Nephron (organoid): ENCODE results near the gene RFX3.

Experiments
- H3K27ac Mint-ChIP-seq, 3 experiments: 2 replicates each; pipeline ENCODE4 v1.8.0; 2020; ENCODE audit warnings: mixed read lengths in 3 of 3, mild to moderate bottlenecking in 2 of 3, moderate library complexity in 1 of 3
- H3K27me3 Mint-ChIP-seq: 2 replicates; pipeline ENCODE4 v1.8.0; 2021; ENCODE audit warnings: low read depth, mild to moderate bottlenecking, moderate library complexity, mixed read lengths
- H3K36me3 Mint-ChIP-seq: 2 replicates; pipeline ENCODE4 v1.8.0; 2020; ENCODE audit warnings: low read depth, mixed read lengths
- H3K4me1 Mint-ChIP-seq: 2 replicates; pipeline ENCODE4 v1.8.0; 2020; ENCODE audit warnings: mixed read lengths
- H3K4me3 Mint-ChIP-seq, 3 experiments: 2 replicates each; pipeline ENCODE4 v1.8.0; 2020; ENCODE audit warnings: mild to moderate bottlenecking in 3 of 3, mixed read lengths in 3 of 3, moderate library complexity in 2 of 3
- H3K9me3 Mint-ChIP-seq: 2 replicates; pipeline ENCODE4 v1.8.0; 2020; ENCODE audit warnings: mixed read lengths
- TF ChIP-seq, protein P1 (sequence below), 3 experiments: fragments of 200-600 bp; sonication (generic); IDR thresholded peaks; one replicate each; pipeline ENCODE4 v1.5.0; 2021; ENCODE audit warnings: antibody characterized with exemption in 3 of 3; ENCODE audit not compliant: unreplicated experiment in 3 of 3

RFX3 gene

DNA sequence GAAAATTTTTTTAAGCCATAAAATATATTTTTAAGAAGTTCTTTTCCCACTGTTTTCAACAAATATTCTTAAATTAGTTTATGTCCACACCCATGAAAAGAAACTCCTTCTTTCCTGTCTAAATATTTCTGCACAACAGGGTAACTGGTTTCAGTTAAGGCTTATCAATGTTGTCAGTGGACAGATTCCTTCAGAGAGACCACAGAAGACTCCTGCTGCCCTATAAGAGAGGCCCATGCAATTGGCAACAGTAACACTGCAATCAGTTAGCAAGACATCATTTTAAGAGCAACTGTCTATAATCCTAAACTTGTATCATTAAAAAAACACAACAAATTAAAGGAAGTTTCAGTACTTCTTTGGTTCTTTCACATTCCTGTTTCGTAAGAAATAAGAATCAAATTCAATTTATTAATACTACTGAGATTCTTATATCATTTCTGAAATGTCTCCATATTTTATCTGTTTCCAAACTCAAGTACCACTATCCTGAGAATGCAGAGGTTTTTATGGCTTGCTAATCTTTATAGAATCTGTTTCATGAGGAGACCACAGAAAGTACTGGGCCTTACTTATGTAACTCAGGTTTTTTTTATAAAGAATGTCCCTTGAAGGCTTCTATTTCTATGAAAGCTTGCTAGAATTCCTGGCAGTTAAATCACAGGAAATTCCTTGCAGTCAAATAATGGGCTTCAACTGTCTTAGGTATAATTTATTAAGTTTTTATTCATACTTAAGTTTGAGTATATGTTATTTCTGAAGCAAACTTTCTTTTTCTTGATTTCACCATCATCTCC, 240.2 kb downstream of the RFX3 start:
- H3K9me3 Mint-ChIP-seq, result no peaks in the 10 kb centered on the region
- H3K27me3 Mint-ChIP-seq, result no peaks in the 10 kb centered on the region
- H3K36me3 Mint-ChIP-seq, result peaks cover 38% of the 10 kb centered on the region
- H3K4me1 Mint-ChIP-seq, result peaks cover 11% of the 10 kb centered on the region
- no peak overlapping the region for H3K4me3 Mint-ChIP-seq
- H3K27ac Mint-ChIP-seq, result no peak overlapping the region
- TF ChIP-seq, protein P1, sequence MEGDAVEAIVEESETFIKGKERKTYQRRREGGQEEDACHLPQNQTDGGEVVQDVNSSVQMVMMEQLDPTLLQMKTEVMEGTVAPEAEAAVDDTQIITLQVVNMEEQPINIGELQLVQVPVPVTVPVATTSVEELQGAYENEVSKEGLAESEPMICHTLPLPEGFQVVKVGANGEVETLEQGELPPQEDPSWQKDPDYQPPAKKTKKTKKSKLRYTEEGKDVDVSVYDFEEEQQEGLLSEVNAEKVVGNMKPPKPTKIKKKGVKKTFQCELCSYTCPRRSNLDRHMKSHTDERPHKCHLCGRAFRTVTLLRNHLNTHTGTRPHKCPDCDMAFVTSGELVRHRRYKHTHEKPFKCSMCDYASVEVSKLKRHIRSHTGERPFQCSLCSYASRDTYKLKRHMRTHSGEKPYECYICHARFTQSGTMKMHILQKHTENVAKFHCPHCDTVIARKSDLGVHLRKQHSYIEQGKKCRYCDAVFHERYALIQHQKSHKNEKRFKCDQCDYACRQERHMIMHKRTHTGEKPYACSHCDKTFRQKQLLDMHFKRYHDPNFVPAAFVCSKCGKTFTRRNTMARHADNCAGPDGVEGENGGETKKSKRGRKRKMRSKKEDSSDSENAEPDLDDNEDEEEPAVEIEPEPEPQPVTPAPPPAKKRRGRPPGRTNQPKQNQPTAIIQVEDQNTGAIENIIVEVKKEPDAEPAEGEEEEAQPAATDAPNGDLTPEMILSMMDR (IDR thresholded peaks at IDR 0.05; ENCODE audit: unreplicated experiment in 3 of 3), result no peak

DNA sequence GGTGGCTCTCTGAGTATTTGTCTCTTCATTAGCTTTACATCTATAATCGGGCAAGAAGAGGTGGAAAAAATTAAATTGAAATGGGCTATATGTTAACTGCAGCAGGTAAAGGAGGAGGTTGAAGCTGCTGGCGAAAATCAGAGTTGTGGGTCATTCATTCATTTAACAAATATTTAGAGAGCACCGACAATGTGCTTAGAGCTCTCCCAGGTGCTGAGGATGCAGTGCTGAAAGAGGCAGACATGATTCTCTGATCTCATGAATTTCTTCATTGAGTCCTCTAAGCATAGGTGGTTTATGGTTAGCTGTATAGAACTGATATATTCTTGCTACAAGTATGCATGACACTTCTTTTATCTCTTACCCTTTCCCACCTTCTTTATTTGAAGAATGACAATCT, 243.4 kb downstream of the RFX3 start:
- Mint-ChIP-seq H3K4me3 (no peak overlapping the region), H3K9me3 (no peaks in the 10 kb centered on the region), H3K4me1 (peaks cover 11% of the 10 kb centered on the region), H3K27ac (no peak overlapping the region), H3K36me3 (peaks cover 20% of the 10 kb centered on the region), H3K27me3 (no peaks in the 10 kb centered on the region)
- TF ChIP-seq, protein P1 (IDR thresholded peaks at IDR 0.05; ENCODE audit: unreplicated experiment in 3 of 3), result no peak

DNA sequence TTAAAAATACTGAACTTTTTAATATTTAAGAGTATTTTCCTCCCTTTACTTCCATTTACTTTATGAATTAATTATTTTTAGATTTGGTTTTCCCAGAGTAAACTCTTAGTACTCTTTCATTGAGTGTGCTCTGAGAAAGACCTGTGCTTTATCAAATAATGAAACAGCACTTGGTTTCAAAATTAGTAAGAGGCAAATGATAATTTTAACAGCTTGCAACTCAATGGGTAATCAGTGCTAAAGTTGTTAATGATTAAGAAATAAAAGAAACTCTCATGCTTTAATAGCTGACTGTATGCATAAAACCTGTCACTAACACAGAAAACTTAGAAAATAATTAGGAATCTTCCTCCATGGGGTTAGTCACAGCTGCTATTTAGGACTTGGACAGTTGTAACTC, 244.4 kb downstream of the RFX3 start:
- H3K27me3 Mint-ChIP-seq, result no peaks in the 10 kb centered on the region
- no peak overlapping the region for H3K27ac Mint-ChIP-seq
- H3K9me3 Mint-ChIP-seq, result no peaks in the 10 kb centered on the region
- H3K4me1 Mint-ChIP-seq, result peaks cover 6% of the 10 kb centered on the region
- peaks cover 14% of the 10 kb centered on the region for H3K36me3 Mint-ChIP-seq
- H3K4me3 Mint-ChIP-seq, result no peak overlapping the region
- TF ChIP-seq, protein P1 (IDR thresholded peaks at IDR 0.05; ENCODE audit: unreplicated experiment in 3 of 3), result no peak

DNA sequence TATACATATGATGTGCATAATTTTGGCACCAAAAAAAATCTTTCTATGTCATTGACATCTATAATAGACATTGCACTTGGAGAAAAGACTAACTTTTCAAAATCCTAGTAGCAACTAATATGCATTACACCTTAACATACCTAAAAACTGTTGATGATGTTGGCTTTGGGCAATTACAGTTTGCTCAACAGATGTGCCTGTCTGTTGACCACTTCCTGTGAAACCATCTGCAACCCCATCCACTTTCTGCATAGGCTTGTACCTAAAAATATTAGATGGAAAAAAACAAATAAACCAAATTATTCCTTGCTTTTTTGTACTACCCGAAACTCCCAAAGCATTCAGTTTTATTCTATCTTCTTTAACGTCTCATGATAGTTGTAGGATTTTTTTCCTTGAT, 248.6 kb downstream of the RFX3 start:
- TF ChIP-seq, protein P1 (IDR thresholded peaks at IDR 0.05; ENCODE audit: unreplicated experiment in 3 of 3), result no peak

DNA sequence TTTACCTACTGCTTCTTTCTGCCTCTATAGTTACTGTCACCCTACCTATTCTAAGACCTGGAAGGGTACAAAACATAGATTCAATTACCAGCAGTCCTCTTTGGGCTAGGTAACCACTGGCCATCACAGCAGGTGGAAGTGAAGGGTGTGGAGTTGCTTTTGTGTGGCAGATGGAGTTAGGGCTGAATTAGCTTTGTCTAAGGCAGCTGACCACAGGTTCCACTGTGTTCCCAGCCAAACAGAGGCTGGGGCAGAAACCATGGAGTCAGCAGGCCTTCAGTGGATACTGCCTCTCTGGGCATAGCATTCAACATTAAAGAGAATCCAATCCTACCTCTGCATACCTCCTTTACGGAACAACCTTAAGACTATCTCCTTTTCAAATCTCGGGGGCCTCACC, 254.2 kb downstream of the RFX3 start:
- Mint-ChIP-seq H3K27ac (no peak overlapping the region), H3K27me3 (no peaks in the 10 kb centered on the region), H3K4me3 (no peak overlapping the region), H3K9me3 (no peaks in the 10 kb centered on the region), H3K4me1 (no peaks in the 10 kb centered on the region), H3K36me3 (peaks cover 49% of the 10 kb centered on the region)
- TF ChIP-seq, protein P1 (IDR thresholded peaks at IDR 0.05; ENCODE audit: unreplicated experiment in 3 of 3), result no peak

More for the DNA sequence above, 248.6 kb downstream of the RFX3 start:
- Mint-ChIP-seq H3K9me3 (no peaks in the 10 kb centered on the region), H3K4me3 (no peak overlapping the region), H3K36me3 (peaks cover 25% of the 10 kb centered on the region), H3K27me3 (no peaks in the 10 kb centered on the region), H3K27ac (no peak overlapping the region), H3K4me1 (peaks cover 6% of the 10 kb centered on the region)

DNA sequence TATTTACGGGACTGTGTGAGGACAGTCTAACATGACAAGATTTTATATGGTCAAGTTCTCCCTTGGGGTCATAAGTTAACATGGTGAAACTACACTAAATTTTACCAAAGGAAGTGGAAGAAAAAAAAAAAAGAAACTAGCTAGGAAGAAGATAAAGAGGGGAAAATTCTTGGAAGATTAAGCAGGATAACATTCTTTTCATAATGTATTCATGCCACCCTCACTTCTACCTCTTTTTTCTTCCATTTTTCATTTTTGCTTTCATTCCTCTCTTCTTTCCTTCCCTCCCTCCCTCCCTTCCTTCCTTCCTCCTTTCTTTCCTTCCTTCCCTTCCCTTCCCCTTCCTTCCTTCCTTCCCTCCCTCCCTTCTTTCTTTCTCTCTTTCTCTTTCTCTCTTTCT, 254.6 kb downstream of the RFX3 start:
- Mint-ChIP-seq H3K9me3 (no peaks in the 10 kb centered on the region), H3K27ac (no peak overlapping the region), H3K36me3 (peaks cover 48% of the 10 kb centered on the region), H3K27me3 (no peaks in the 10 kb centered on the region), H3K4me1 (no peaks in the 10 kb centered on the region), H3K4me3 (no peak overlapping the region)
- TF ChIP-seq, protein P1 (IDR thresholded peaks at IDR 0.05; ENCODE audit: unreplicated experiment in 3 of 3), result no peak
